ENCODE measurements around the gene SUPT20H.

DNA sequence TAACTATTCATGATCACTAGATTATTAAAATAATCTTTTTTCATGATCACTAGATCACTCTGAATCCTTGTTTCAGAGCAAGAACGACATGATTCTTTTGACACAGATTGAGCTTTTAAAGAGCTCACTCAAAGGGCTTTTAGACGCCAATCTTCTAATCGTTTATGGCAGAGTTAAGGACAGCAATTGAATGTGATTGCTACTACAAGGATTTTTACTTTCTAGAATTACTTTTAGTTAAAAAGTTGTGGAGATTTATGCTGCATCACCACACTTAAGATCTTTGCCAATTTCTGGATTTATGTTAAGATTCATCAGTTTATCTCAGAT lies 57.6 kb downstream of the SUPT20H start:
- TF ChIP-seq ZNF629 (CRISPR knock-in tag; conservative IDR thresholded peaks at IDR 0.05) (no peak), RORA (CRISPR knock-in tag; IDR thresholded peaks at IDR 0.05) (no peak), SETDB1 (CRISPR knock-in tag; IDR thresholded peaks at IDR 0.05; ENCODE audit: borderline replicate concordance) (no peak), ARNTL (CRISPR knock-in tag; IDR thresholded peaks at IDR 0.05) (no peak), CHD2 (IDR thresholded peaks at IDR 0.05; ENCODE audit: low read depth, low read length) (no peak), BHLHE40 (IDR thresholded peaks at IDR 0.05; ENCODE audit: low read length) (no peak), ZNF530 (CRISPR knock-in tag; IDR thresholded peaks at IDR 0.05; ENCODE audit: low read depth) (no peak), MXI1 (IDR thresholded peaks at IDR 0.05; ENCODE audit: borderline replicate concordance, low read depth, low read length) (no peak), NCOA2 (CRISPR knock-in tag; IDR thresholded peaks at IDR 0.05) (no peak)
- TF ChIP-seq, protein P1, sequence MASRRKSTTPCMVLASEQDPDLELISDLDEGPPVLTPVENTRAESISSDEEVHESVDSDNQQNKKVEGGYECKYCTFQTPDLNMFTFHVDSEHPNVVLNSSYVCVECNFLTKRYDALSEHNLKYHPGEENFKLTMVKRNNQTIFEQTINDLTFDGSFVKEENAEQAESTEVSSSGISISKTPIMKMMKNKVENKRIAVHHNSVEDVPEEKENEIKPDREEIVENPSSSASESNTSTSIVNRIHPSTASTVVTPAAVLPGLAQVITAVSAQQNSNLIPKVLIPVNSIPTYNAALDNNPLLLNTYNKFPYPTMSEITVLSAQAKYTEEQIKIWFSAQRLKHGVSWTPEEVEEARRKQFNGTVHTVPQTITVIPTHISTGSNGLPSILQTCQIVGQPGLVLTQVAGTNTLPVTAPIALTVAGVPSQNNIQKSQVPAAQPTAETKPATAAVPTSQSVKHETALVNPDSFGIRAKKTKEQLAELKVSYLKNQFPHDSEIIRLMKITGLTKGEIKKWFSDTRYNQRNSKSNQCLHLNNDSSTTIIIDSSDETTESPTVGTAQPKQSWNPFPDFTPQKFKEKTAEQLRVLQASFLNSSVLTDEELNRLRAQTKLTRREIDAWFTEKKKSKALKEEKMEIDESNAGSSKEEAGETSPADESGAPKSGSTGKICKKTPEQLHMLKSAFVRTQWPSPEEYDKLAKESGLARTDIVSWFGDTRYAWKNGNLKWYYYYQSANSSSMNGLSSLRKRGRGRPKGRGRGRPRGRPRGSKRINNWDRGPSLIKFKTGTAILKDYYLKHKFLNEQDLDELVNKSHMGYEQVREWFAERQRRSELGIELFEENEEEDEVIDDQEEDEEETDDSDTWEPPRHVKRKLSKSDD (CRISPR knock-in tag; IDR thresholded peaks at IDR 0.05; ENCODE audit: low read depth) = no peak
- TF ChIP-seq, protein P2, sequence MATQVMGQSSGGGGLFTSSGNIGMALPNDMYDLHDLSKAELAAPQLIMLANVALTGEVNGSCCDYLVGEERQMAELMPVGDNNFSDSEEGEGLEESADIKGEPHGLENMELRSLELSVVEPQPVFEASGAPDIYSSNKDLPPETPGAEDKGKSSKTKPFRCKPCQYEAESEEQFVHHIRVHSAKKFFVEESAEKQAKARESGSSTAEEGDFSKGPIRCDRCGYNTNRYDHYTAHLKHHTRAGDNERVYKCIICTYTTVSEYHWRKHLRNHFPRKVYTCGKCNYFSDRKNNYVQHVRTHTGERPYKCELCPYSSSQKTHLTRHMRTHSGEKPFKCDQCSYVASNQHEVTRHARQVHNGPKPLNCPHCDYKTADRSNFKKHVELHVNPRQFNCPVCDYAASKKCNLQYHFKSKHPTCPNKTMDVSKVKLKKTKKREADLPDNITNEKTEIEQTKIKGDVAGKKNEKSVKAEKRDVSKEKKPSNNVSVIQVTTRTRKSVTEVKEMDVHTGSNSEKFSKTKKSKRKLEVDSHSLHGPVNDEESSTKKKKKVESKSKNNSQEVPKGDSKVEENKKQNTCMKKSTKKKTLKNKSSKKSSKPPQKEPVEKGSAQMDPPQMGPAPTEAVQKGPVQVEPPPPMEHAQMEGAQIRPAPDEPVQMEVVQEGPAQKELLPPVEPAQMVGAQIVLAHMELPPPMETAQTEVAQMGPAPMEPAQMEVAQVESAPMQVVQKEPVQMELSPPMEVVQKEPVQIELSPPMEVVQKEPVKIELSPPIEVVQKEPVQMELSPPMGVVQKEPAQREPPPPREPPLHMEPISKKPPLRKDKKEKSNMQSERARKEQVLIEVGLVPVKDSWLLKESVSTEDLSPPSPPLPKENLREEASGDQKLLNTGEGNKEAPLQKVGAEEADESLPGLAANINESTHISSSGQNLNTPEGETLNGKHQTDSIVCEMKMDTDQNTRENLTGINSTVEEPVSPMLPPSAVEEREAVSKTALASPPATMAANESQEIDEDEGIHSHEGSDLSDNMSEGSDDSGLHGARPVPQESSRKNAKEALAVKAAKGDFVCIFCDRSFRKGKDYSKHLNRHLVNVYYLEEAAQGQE (IDR thresholded peaks at IDR 0.05; ENCODE audit: borderline replicate concordance in 1 of 2, low read depth in 1 of 2, low read length in 2 of 2) = no peak
- TF ChIP-seq, protein P3, sequence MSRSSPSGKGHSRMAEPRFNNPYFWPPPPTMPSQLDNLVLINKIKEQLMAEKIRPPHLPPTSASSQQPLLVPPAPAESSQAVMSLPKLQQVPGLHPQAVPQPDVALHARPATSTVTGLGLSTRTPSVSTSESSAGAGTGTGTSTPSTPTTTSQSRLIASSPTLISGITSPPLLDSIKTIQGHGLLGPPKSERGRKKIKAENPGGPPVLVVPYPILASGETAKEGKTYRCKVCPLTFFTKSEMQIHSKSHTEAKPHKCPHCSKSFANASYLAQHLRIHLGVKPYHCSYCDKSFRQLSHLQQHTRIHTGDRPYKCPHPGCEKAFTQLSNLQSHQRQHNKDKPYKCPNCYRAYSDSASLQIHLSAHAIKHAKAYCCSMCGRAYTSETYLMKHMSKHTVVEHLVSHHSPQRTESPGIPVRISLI (CRISPR knock-in tag; IDR thresholded peaks at IDR 0.05; ENCODE audit: borderline replicate concordance) = no peak
